H9 (cell line): ENCODE measurements around the gene CLK3. TPM values are rescaled to one million over a fixed set of nuclear protein-coding genes. Genes with fewer than 3 reads are reported as not detected.

ENCODE experiments used
- DNase-seq: peaks from one replicate; pipeline ENCODE4 v3.0.0-alpha.2; 2017
- H2AFZ ChIP-seq: one replicate; pipeline ENCODE4 v1.6.1; 2013; ENCODE audit warnings: mild to moderate bottlenecking, low read length, control low read depth, moderate library complexity
- H2AK5ac ChIP-seq: 2 replicates; pipeline ENCODE4 v1.6.1; 2013; ENCODE audit warnings: low read length, control low read depth, mixed read lengths; ENCODE audit not compliant: insufficient read length
- H2BK120ac ChIP-seq: one replicate; pipeline ENCODE4 v1.6.1; 2013; ENCODE audit warnings: low read depth, mild to moderate bottlenecking, low read length, control low read depth, inconsistent platforms; ENCODE audit not compliant: poor library complexity, severe bottlenecking
- H2BK12ac ChIP-seq: 2 replicates; pipeline ENCODE4 v1.6.1; 2013; ENCODE audit warnings: low read length, control low read depth, mixed read lengths, low read depth; ENCODE audit not compliant: insufficient read length
- H2BK15ac ChIP-seq: 2 replicates; pipeline ENCODE4 v1.6.1; 2013; ENCODE audit warnings: low read depth, low read length, control low read depth
- H2BK20ac ChIP-seq: one replicate; pipeline ENCODE4 v1.6.1; 2013; ENCODE audit warnings: low read depth, mild to moderate bottlenecking, low read length, control low read depth, inconsistent platforms; ENCODE audit not compliant: poor library complexity, severe bottlenecking
- H2BK5ac ChIP-seq: 2 replicates; pipeline ENCODE4 v1.6.1; 2013; ENCODE audit warnings: low read length, control low read depth, mixed read lengths; ENCODE audit not compliant: insufficient read length
- H3K14ac ChIP-seq: 2 replicates; pipeline ENCODE4 v1.6.1; 2013; ENCODE audit warnings: low read length, control low read depth; ENCODE audit not compliant: insufficient read depth
- H3K18ac ChIP-seq: 2 replicates; pipeline ENCODE4 v1.6.1; 2013; ENCODE audit warnings: low read depth, mild to moderate bottlenecking, mixed read lengths, low read length, control low read depth; ENCODE audit not compliant: insufficient read length
- H3K23ac ChIP-seq: 2 replicates; pipeline ENCODE4 v1.6.1; 2013; ENCODE audit warnings: low read length, control low read depth, mixed read lengths, low read depth; ENCODE audit not compliant: insufficient read length
- H3K23me2 ChIP-seq: 2 replicates; pipeline ENCODE4 v1.6.1; 2013; ENCODE audit warnings: low read depth, mild to moderate bottlenecking, mixed read lengths, low read length, control low read depth; ENCODE audit not compliant: insufficient read length, poor library complexity, severe bottlenecking
- H3K27ac ChIP-seq: 2 replicates; pipeline ENCODE4 v1.5.1; 2013; ENCODE audit warnings: low read length, control low read depth, mixed read lengths, low read depth; ENCODE audit not compliant: insufficient read length
- H3K27me3 ChIP-seq: 2 replicates; pipeline ENCODE4 v1.6.1; 2013; ENCODE audit warnings: low read length, control low read depth, inconsistent platforms; ENCODE audit not compliant: insufficient read depth
- H3K4ac ChIP-seq: 2 replicates; pipeline ENCODE4 v1.6.1; 2013; ENCODE audit warnings: low read depth, mild to moderate bottlenecking, control low read depth, inconsistent platforms, low read length, moderate library complexity
- H3K4me1 ChIP-seq: 2 replicates; pipeline ENCODE4 v1.6.1; 2013; ENCODE audit warnings: low read length, control low read depth, inconsistent platforms; ENCODE audit not compliant: insufficient read depth
- H3K4me2 ChIP-seq: 2 replicates; pipeline ENCODE4 v1.6.1; 2013; ENCODE audit warnings: low read length, control low read depth, mixed read lengths; ENCODE audit not compliant: insufficient read length, insufficient read depth
- H3K56ac ChIP-seq: 2 replicates; pipeline ENCODE4 v1.6.1; 2013; ENCODE audit warnings: low read depth, mild to moderate bottlenecking, mixed read lengths, low read length, control low read depth; ENCODE audit not compliant: insufficient read length
- H3K79me1 ChIP-seq: 2 replicates; pipeline ENCODE4 v1.6.1; 2013; ENCODE audit warnings: low read depth, mild to moderate bottlenecking, moderate library complexity, low read length, control low read depth, inconsistent platforms; ENCODE audit not compliant: insufficient read depth, poor library complexity, severe bottlenecking
- H3K79me2 ChIP-seq: 2 replicates; pipeline ENCODE4 v1.6.1; 2013; ENCODE audit warnings: low read length, control low read depth, inconsistent platforms; ENCODE audit not compliant: insufficient read depth
- H3K9ac ChIP-seq: 2 replicates; pipeline ENCODE4 v1.6.1; 2013; ENCODE audit warnings: low read length, control low read depth, mixed read lengths; ENCODE audit not compliant: insufficient read length; ENCODE audit errors: extremely low read depth
- H3K9me3 ChIP-seq: one replicate; pipeline ENCODE4 v1.6.1; 2013; ENCODE audit warnings: low read depth, low read length, inconsistent platforms; ENCODE audit not compliant: control insufficient read depth
- H3T11ph ChIP-seq: one replicate; pipeline ENCODE4 v1.6.1; 2013; ENCODE audit warnings: mild to moderate bottlenecking, low read length, control low read depth, inconsistent platforms
- H4K20me1 ChIP-seq: one replicate; pipeline ENCODE4 v1.6.1; 2013; ENCODE audit not compliant: control insufficient read depth, insufficient read length, insufficient read depth
- H4K5ac ChIP-seq: 2 replicates; pipeline ENCODE4 v1.6.1; 2013; ENCODE audit warnings: low read depth, mild to moderate bottlenecking, mixed read lengths, low read length, control low read depth; ENCODE audit not compliant: insufficient read length
- H4K8ac ChIP-seq: replicated peaks from 2 replicates; pipeline ENCODE4 v1.6.1; 2013; ENCODE audit warnings: low read length, control low read depth, mixed read lengths, low read depth; ENCODE audit not compliant: insufficient read length
- H4K91ac ChIP-seq: 2 replicates; pipeline ENCODE4 v1.6.1; 2013; ENCODE audit warnings: low read depth, mild to moderate bottlenecking, moderate library complexity, mixed read lengths, low read length, control low read depth; ENCODE audit not compliant: insufficient read length
- H3K27ac Mint-ChIP-seq, 3 experiments: 2 replicates in 2 of 3; 3 replicates in 1 of 3; pipeline ENCODE4 v1.8.0; 2020 to 2021; ENCODE audit warnings: mixed read lengths in 3 of 3, mild to moderate bottlenecking in 1 of 3, moderate library complexity in 1 of 3
- H3K27me3 Mint-ChIP-seq: 2 replicates; pipeline ENCODE4 v1.8.0; 2021; ENCODE audit warnings: low read depth, mild to moderate bottlenecking, moderate library complexity, mixed read lengths
- H3K36me3 Mint-ChIP-seq, 3 experiments: 2 replicates in 2 of 3; 3 replicates in 1 of 3; pipeline ENCODE4 v1.8.0; 2020 to 2021; ENCODE audit warnings: low read depth in 3 of 3, mixed read lengths in 3 of 3; ENCODE audit not compliant: insufficient read depth in 1 of 3
- H3K4me1 Mint-ChIP-seq, 2 experiments: 2 replicates each; pipeline ENCODE4 v1.8.0; 2020; ENCODE audit warnings: mixed read lengths in 2 of 2
- H3K4me3 Mint-ChIP-seq, 2 experiments: 2 replicates in 1 of 2; 3 replicates in 1 of 2; pipeline ENCODE4 v1.8.0; 2020 to 2021; ENCODE audit warnings: mild to moderate bottlenecking in 2 of 2, mixed read lengths in 2 of 2, moderate library complexity in 1 of 2
- H3K9me3 Mint-ChIP-seq, 2 experiments: 2 replicates in 1 of 2; 3 replicates in 1 of 2; pipeline ENCODE4 v1.8.0; 2020; ENCODE audit warnings: mild to moderate bottlenecking in 2 of 2, mixed read lengths in 2 of 2, moderate library complexity in 1 of 2
- CTCF ChIP-seq: fragments of 200-600 bp; sonication (generic); conservative IDR thresholded peaks from 3 replicates; pipeline ENCODE4 v1.8.0; 2021; ENCODE audit warnings: antibody characterized with exemption, mild to moderate bottlenecking
- WGBS: extraction: QIAGEN DNeasy Blood & Tissue Kit; methylation state at CpG from one replicate; pipeline ENCODE4 v1.1.7; 2013; ENCODE audit warnings: missing lambda C conversion rate, low lambda C conversion rate, mixed read lengths; ENCODE audit not compliant: insufficient read length; ENCODE audit errors: extremely low coverage; 5-methylcytosine and 5-hydroxymethylcytosine counted together
- total RNA-seq: library from RNA; stranded (reverse); gene quantifications from 2 replicates; pipeline ENCODE4 v1.2.1, GENCODE V29; 2021

Gene CLK3
- total RNA-seq, 1 experiment from 2014 or later = 40.8 TPM

GRCh38 chr15:74592222-74592621 lies 23.4 kb upstream of the CLK3 start:
- Histone ChIP-seq H4K91ac (no peak overlapping the region), H3K79me1 (no peaks in the 10 kb centered on the region), H4K8ac (no peak overlapping the region), H3K4me2 (no peak overlapping the region), H2BK12ac (no peak overlapping the region), H4K20me1 (no peaks in the 10 kb centered on the region), H3T11ph (no peak overlapping the region), H2AFZ (no peak overlapping the region), H3K18ac (no peak overlapping the region), H2AK5ac (no peak overlapping the region), H3K9ac (no peak overlapping the region), H2BK20ac (no peak overlapping the region), H3K79me2 (no peaks in the 10 kb centered on the region), H2BK120ac (no peak overlapping the region), H2BK15ac (no peak overlapping the region), H2BK5ac (no peak overlapping the region), H3K9me3 (no peaks in the 10 kb centered on the region), H3K23ac (no peak overlapping the region), H3K56ac (no peak overlapping the region), H4K5ac (no peak overlapping the region), H3K4ac (no peak overlapping the region), H3K14ac (no peak overlapping the region), H3K4me1 (0 out of 2 replicates have a peak, but pooled peaks cover 2% of the 10 kb centered on the region), H3K23me2 (no peaks in the 10 kb centered on the region), H3K27ac (no peak overlapping the region), H3K27me3 (no peaks in the 10 kb centered on the region)
- Mint-ChIP-seq H3K4me3 (no peak overlapping the region), H3K36me3 (peaks cover 53 to 83% (median 69%) of the 10 kb centered on the region in 3 experiments), H3K9me3 (no peaks in the 10 kb centered on the region), H3K4me1 (peaks cover 16 to 20% of the 10 kb centered on the region in 2 experiments), H3K27me3 (no peaks in the 10 kb centered on the region), H3K27ac (no peak overlapping the region)
- TF ChIP-seq CTCF = no peak
- DNase-seq = no peak
- WGBS = no CpG with 5 or more reads among the region's 3 CpGs
